MCF 10A (cell line): ENCODE results near the gene CLMN. TPM values are rescaled to one million over a fixed set of nuclear protein-coding genes. Genes with fewer than 3 reads are reported as not detected.

ENCODE experiments used
- BruUV-seq: library from RNA; stranded (reverse); fragments of 400-500 nt; replicated peaks from 2 replicates; lab custom pipeline; 2021; lab: Mats Ljungman, UMichigan
- CTCF ChIA-PET: fragments of 300-600 bp; sonication (Branson Sonifier 250); formaldehyde crosslinking; extraction: SDS; loops from one replicate; lab custom pipeline; 2021; ENCODE audit warnings: antibody characterized with exemption, inconsistent platforms; lab: Yijun Ruan, JAX
- POLR2A ChIA-PET: fragments of 300-600, 350-650 bp; sonication (Branson Sonifier 250); formaldehyde crosslinking; extraction: SDS; loops from one replicate; lab custom pipeline; 2020; ENCODE audit warnings: antibody characterized with exemption, inconsistent platforms; lab: Yijun Ruan, JAX
- DNase-seq: peaks from one replicate; pipeline ENCODE4 v3.0.0-alpha.2; 2018; ENCODE audit not compliant: unreplicated experiment
- H3K27ac Mint-ChIP-seq: one replicate; pipeline ENCODE4 v1.8.0; 2022; ENCODE audit warnings: mild to moderate bottlenecking, low read depth, mixed read lengths; ENCODE audit not compliant: unreplicated experiment
- H3K27me3 Mint-ChIP-seq: one replicate; pipeline ENCODE4 v1.8.0; 2022; ENCODE audit warnings: mixed read lengths; ENCODE audit not compliant: insufficient read depth, unreplicated experiment
- H3K36me3 Mint-ChIP-seq: one replicate; pipeline ENCODE4 v1.8.0; 2022; ENCODE audit warnings: mild to moderate bottlenecking, moderate library complexity, mixed read lengths; ENCODE audit not compliant: insufficient read depth, unreplicated experiment
- H3K4me1 Mint-ChIP-seq: one replicate; pipeline ENCODE4 v1.8.0; 2022; ENCODE audit warnings: mixed read lengths; ENCODE audit not compliant: insufficient read depth, unreplicated experiment
- H3K4me3 Mint-ChIP-seq: one replicate; pipeline ENCODE4 v1.8.0; 2022; ENCODE audit warnings: mild to moderate bottlenecking, moderate library complexity, mixed read lengths; ENCODE audit not compliant: unreplicated experiment
- H3K9me3 Mint-ChIP-seq: one replicate; pipeline ENCODE4 v1.8.0; 2022; ENCODE audit warnings: mixed read lengths; ENCODE audit not compliant: unreplicated experiment
- CTCF ChIP-seq: fragments of 200-600 bp; IDR thresholded peaks from one replicate; pipeline ENCODE4 v1.8.0; 2022; ENCODE audit warnings: antibody characterized with exemption, mild to moderate bottlenecking; ENCODE audit not compliant: unreplicated experiment
- intact Hi-C: fragments of 100-400 bp; cut with micrococcal nuclease; formaldehyde crosslinking; loops from 2 replicates; pipeline ENCODE4 v1.14.1; 2022
- total RNA-seq: library from RNA; stranded (reverse); gene quantifications from 2 replicates; pipeline ENCODE4 v1.2.3, GENCODE V29; 2022

The CLMN gene
- total RNA-seq, 1 experiment from 2014 or later, result 17.9 TPM

- Mint-ChIP-seq H3K36me3 (peaks cover 14% of the 10 kb centered on the region), H3K27ac (no peak overlapping the region), H3K27me3 (no peaks in the 10 kb centered on the region), H3K4me3 (no peak overlapping the region), H3K9me3 (no peaks in the 10 kb centered on the region), H3K4me1 (peaks cover 11% of the 10 kb centered on the region)
- DNase-seq, result no peak
- intact Hi-C loops, result no loop called here
- ChIA-PET CTCF (interaction anchor here (0.6 to 0.8 kb wide), 3 partner anchors 8 to 211 kb away, joined by 3 to 4 read pairs (median 3); no protein-coding TSS in a partner anchor), POLR2A (no interaction called here)
- no TSS peak for BruUV-seq
- TF ChIP-seq CTCF, result no peak
Observed at GRCh38 chr14:95220663-95221231, 99.0 kb downstream of the CLMN start.

DNA sequence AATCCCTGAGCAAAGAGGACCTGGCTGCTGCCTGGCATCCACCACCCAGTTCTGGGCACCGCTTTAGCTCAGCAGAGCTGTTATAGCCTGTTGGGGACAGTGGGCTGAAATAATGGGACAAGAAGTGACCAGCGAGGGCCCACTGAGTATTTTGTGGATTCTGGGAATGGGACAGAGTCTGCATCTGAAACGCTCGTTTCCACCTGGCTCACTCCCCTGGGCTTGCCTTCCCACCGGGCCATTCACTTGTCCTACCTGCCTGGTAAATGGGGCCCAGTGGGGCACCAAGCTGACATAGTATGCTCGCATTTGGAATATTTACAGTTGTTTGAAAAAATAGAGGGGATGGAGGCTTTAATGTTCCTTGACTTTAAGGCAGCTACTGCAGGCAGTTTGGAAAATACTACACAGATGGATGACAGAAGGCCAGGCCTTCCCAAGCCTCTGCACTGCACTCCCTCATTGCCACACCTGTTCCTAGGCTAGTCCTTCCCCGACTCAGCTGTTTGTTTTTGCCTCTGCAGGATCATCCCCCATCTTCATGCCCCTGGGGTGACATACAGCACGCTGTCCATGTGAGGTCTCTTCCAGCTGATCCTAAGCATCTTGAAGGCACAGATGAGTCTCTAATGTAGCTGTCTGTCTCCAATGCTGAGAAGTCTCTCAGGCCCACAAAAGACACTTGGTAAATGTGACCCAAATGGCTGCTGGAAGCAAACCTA lies 101.1 kb downstream of the CLMN start:
- no TSS peak for BruUV-seq
- H3K27ac Mint-ChIP-seq, result no peak overlapping the region

DNA sequence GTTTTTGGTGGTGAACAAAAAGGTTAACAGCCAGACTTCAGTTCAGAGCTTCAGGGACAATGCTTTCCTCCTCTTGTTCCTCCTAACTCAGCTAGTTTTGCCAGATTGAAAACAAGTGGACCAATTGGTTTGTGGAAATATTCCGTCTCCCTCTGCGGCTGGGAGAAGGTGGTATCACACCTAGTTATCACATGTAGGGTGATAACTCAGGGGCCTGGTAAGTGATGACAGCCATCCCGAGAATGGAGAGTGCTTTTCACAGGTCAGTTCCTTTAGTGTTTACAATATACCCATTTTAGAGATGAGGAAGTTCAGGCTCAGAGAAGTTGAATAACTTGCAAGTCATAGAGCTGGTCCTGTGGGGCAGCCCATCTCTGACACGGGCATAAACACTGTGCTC lies 101.7 kb downstream of the CLMN start:
- H3K36me3 Mint-ChIP-seq, result peaks cover 14% of the 10 kb centered on the region
- H3K4me1 Mint-ChIP-seq, result peaks cover 8% of the 10 kb centered on the region
- no peaks in the 10 kb centered on the region for H3K27me3 Mint-ChIP-seq
- H3K4me3 Mint-ChIP-seq, result no peak overlapping the region
- no peak for TF ChIP-seq CTCF
- ChIA-PET POLR2A (no interaction called here), CTCF (interaction anchor here (0.9 kb wide), 1 partner anchor 214 kb away, joined by 3 read pairs; no protein-coding TSS in a partner anchor)
- DNase-seq, result no peak
- intact Hi-C loops, result no loop called here
- no TSS peak for BruUV-seq
- no peak overlapping the region for H3K27ac Mint-ChIP-seq
- H3K9me3 Mint-ChIP-seq, result no peaks in the 10 kb centered on the region

More for the DNA sequence above, 101.1 kb downstream of the CLMN start:
- intact Hi-C loops, result no loop called here
- H3K27me3 Mint-ChIP-seq, result no peaks in the 10 kb centered on the region
- peaks cover 14% of the 10 kb centered on the region for H3K36me3 Mint-ChIP-seq
- peaks cover 11% of the 10 kb centered on the region for H3K4me1 Mint-ChIP-seq
- ChIA-PET CTCF (interaction anchor here (0.9 kb wide), 1 partner anchor 213 kb away, joined by 3 read pairs; no protein-coding TSS in a partner anchor), POLR2A (no interaction called here)
- TF ChIP-seq CTCF, result no peak
- DNase-seq, result no peak
- no peak overlapping the region for H3K4me3 Mint-ChIP-seq
- no peaks in the 10 kb centered on the region for H3K9me3 Mint-ChIP-seq

DNA sequence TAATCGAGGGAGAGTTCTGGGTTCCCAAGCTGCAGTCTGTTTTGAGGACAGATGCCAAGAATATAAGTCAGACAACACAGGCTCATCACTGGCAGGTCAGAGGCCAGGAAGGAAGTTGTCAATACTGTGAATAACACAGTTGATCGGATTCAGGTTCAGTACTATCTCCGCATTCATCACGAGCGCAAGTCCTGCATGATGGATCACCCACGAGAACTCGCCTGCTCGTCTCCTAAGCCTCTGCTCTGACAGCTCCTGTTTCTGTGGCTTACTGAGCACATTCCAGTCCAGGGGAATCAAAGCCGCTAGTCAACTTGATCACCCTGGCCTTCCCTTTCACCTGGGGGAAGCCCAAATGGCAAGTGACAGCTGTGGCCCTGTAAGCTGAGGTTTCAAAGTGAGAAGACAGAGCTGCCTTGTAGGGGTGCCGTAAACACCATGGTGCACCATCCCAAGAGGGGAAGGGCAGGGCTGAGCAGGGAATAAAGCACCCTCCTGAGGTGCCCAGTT lies 102.3 kb downstream of the CLMN start:
- CTCF ChIA-PET, result interaction anchor here (0.9 kb wide), 1 partner anchor 215 kb away, joined by 3 read pairs; no protein-coding TSS in a partner anchor
- Mint-ChIP-seq H3K27me3 (no peaks in the 10 kb centered on the region), H3K4me1 (peaks cover 5% of the 10 kb centered on the region), H3K9me3 (no peaks in the 10 kb centered on the region), H3K4me3 (no peak overlapping the region), H3K27ac (no peak overlapping the region), H3K36me3 (peaks cover 14% of the 10 kb centered on the region)
- BruUV-seq, result no TSS peak
- no peak for DNase-seq
- POLR2A ChIA-PET, result no interaction called here
- intact Hi-C loops, result no loop called here
- no peak for TF ChIP-seq CTCF
